ENCODE data around the gene FGD5.

- TF ChIP-seq CTCF (IDR thresholded peaks at IDR 0.05) (no peak), POLR2A (IDR thresholded peaks at IDR 0.05) (no peak)
Observed at GRCh38 chr3:14943042-14943441, 124.3 kb downstream of the FGD5 start.
